Measurements from ENCODE around the gene SPTLC3. TPM values are rescaled to one million over a fixed set of nuclear protein-coding genes. Genes with fewer than 3 reads are reported as not detected.

Gene SPTLC3
- polyA plus RNA-seq, 1 donor from 2014 or later, result not detected

DNA sequence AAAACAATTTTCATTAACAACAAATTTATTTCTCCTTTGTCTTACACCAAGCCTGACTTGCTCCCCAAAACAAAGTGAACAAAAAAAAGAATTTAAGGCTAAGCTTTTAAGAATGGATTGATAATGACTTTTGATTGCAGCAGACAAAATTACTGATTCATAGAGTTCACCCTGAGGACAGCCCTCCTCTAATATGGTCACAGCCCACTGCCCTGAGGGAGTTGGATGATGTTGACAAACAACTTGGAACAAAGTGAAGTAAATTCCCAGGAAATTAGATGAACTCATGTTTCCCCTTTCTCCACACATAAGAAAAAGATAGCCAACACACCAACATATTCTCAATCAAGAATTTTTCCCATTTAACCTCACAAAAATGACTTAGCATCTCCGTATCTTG lies 204.6 kb downstream of the SPTLC3 start:
- Histone ChIP-seq H2AFZ (ENCODE audit: low read depth, low read length) (no peak overlapping the region), H3K9me3 (ENCODE audit: low read length) (no peaks in the 10 kb centered on the region), H3K27ac (ENCODE audit: low read length) (no peak overlapping the region), H3K79me2 (replicated peaks; ENCODE audit: insufficient read depth, low read length) (no peaks in the 10 kb centered on the region), H3K9ac (ENCODE audit: low read length) (no peak overlapping the region), H3K9me2 (ENCODE audit: insufficient read depth, low read length) (no peaks in the 10 kb centered on the region), H4K20me1 (ENCODE audit: insufficient read depth) (no peaks in the 10 kb centered on the region), H3K27me3 (ENCODE audit: insufficient read depth, low read depth, low read length) (peaks cover 40% of the 10 kb centered on the region), H3F3A (ENCODE audit: insufficient read depth, low read length, poor library complexity, severe bottlenecking) (no peaks in the 10 kb centered on the region), H3K36me3 (ENCODE audit: insufficient read depth, low read length) (no peaks in the 10 kb centered on the region), H3K4me3 (ENCODE audit: low read length) (no peak overlapping the region), H3K4me2 (ENCODE audit: low read length) (no peak overlapping the region)
- TF ChIP-seq SMC3 (conservative IDR thresholded peaks at IDR 0.05; ENCODE audit: poor library complexity), result no peak
- TF ChIP-seq POLR2AphosphoS5 (IDR thresholded peaks at IDR 0.05), result no peak

- Histone ChIP-seq H3K9ac (ENCODE audit: low read length) (no peak overlapping the region), H4K20me1 (ENCODE audit: insufficient read depth) (no peaks in the 10 kb centered on the region), H3K27ac (ENCODE audit: low read length) (no peak overlapping the region), H3K36me3 (ENCODE audit: insufficient read depth, low read length) (no peaks in the 10 kb centered on the region), H3K9me3 (ENCODE audit: low read length) (no peaks in the 10 kb centered on the region), H3K9me2 (ENCODE audit: insufficient read depth, low read length) (no peaks in the 10 kb centered on the region), H3K4me3 (ENCODE audit: low read length) (no peak overlapping the region), H3F3A (ENCODE audit: insufficient read depth, low read length, poor library complexity, severe bottlenecking) (no peaks in the 10 kb centered on the region), H3K79me2 (replicated peaks; ENCODE audit: insufficient read depth, low read length) (no peaks in the 10 kb centered on the region), H2AFZ (ENCODE audit: low read depth, low read length) (no peak overlapping the region), H3K27me3 (ENCODE audit: insufficient read depth, low read depth, low read length) (peaks cover 67% of the 10 kb centered on the region), H3K4me2 (ENCODE audit: low read length) (no peak overlapping the region)
- TF ChIP-seq SMC3 (conservative IDR thresholded peaks at IDR 0.05; ENCODE audit: poor library complexity), result no peak
- TF ChIP-seq, protein P1, sequence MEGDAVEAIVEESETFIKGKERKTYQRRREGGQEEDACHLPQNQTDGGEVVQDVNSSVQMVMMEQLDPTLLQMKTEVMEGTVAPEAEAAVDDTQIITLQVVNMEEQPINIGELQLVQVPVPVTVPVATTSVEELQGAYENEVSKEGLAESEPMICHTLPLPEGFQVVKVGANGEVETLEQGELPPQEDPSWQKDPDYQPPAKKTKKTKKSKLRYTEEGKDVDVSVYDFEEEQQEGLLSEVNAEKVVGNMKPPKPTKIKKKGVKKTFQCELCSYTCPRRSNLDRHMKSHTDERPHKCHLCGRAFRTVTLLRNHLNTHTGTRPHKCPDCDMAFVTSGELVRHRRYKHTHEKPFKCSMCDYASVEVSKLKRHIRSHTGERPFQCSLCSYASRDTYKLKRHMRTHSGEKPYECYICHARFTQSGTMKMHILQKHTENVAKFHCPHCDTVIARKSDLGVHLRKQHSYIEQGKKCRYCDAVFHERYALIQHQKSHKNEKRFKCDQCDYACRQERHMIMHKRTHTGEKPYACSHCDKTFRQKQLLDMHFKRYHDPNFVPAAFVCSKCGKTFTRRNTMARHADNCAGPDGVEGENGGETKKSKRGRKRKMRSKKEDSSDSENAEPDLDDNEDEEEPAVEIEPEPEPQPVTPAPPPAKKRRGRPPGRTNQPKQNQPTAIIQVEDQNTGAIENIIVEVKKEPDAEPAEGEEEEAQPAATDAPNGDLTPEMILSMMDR (IDR thresholded peaks at IDR 0.05; ENCODE audit: poor library complexity, severe bottlenecking), result no peak
Measured at GRCh38 chr20:13216533-13216932, 207.8 kb downstream of the SPTLC3 start.

Other genes with a start within 250 kb of the SPTLC3 start
- not detected in 2 replicates for gene ISM1, start 212.3 kb downstream of the SPTLC3 start, polyA plus RNA-seq

Data from neural cell (in vitro differentiated cells).